IPS-20b (cell line): ENCODE results near the gene COCH.

Experiments used
- H3K27ac ChIP-seq: one replicate; pipeline ENCODE4 v1.5.1; 2013; ENCODE audit warnings: low read length
- H3K27me3 ChIP-seq: 2 replicates; pipeline ENCODE4 v1.6.1; 2013; ENCODE audit warnings: mild to moderate bottlenecking, low read length, inconsistent platforms; ENCODE audit not compliant: insufficient read depth
- H3K36me3 ChIP-seq: 2 replicates; pipeline ENCODE4 v1.6.1; 2013; ENCODE audit warnings: low read depth, mild to moderate bottlenecking, inconsistent platforms, low read length, moderate library complexity; ENCODE audit not compliant: insufficient read depth
- H3K4me1 ChIP-seq: 2 replicates; pipeline ENCODE4 v1.6.1; 2013; ENCODE audit warnings: mild to moderate bottlenecking, control low read depth, inconsistent platforms, low read length, moderate library complexity; ENCODE audit not compliant: insufficient read depth
- H3K4me3 ChIP-seq: 2 replicates; pipeline ENCODE4 v1.5.1; 2013; ENCODE audit warnings: mild to moderate bottlenecking, low read length, inconsistent platforms
- H3K9ac ChIP-seq: 2 replicates; pipeline ENCODE4 v1.6.1; 2013; ENCODE audit warnings: low read depth, mild to moderate bottlenecking, inconsistent platforms, low read length, moderate library complexity
- H3K9me3 ChIP-seq: 2 replicates; pipeline ENCODE4 v1.6.1; 2013; ENCODE audit warnings: mild to moderate bottlenecking, low read depth, low read length, inconsistent platforms; ENCODE audit not compliant: insufficient read depth

Gene COCH

GRCh38 chr14:30874120-30874998 is at the start of gene COCH:
COCH (plus strand) TSS chr14:30874559; CDS start chr14:30874939, 380 bp downstream.
- peaks cover 6% of the 10 kb centered on the region; the same call in 1 of the 2 replicates for H3K36me3 ChIP-seq
- H3K4me3 ChIP-seq: peak within 1 kb of the TSS; percentile 61
- H3K27ac ChIP-seq: no peak within 1 kb of the TSS
- peak within 1 kb of the TSS; percentile 19 for H3K9ac ChIP-seq
- peaks cover 47% of the 10 kb centered on the region for H3K27me3 ChIP-seq
- peaks cover 21% of the 10 kb centered on the region for H3K4me1 ChIP-seq
- no peaks in the 10 kb centered on the region for H3K9me3 ChIP-seq

- Histone ChIP-seq H3K4me1 (no peaks in the 10 kb centered on the region), H3K4me3 (no peak overlapping the region), H3K36me3 (no peaks in the 10 kb centered on the region), H3K27me3 (no peaks in the 10 kb centered on the region), H3K27ac (no peak overlapping the region), H3K9me3 (peaks cover 14% of the 10 kb centered on the region), H3K9ac (no peak overlapping the region)
These were observed 48.3 kb upstream of the COCH start for GRCh38 chr14:30826070-30826469.

- Histone ChIP-seq H3K4me3 (no peak overlapping the region), H3K9ac (no peak overlapping the region), H3K27me3 (no peaks in the 10 kb centered on the region), H3K27ac (no peak overlapping the region), H3K36me3 (no peaks in the 10 kb centered on the region), H3K9me3 (peaks cover 24% of the 10 kb centered on the region), H3K4me1 (no peaks in the 10 kb centered on the region)
These were observed 44.5 kb upstream of the COCH start for GRCh38 chr14:30829853-30830252.

GRCh38 chr14:30834353-30834752 is 40.0 kb upstream of the COCH start:
- H3K27ac ChIP-seq: no peak overlapping the region
- H3K27me3 ChIP-seq: no peaks in the 10 kb centered on the region
- H3K36me3 ChIP-seq: no peaks in the 10 kb centered on the region
- H3K4me3 ChIP-seq: no peak overlapping the region
- H3K4me1 ChIP-seq: no peaks in the 10 kb centered on the region
- peaks cover 9% of the 10 kb centered on the region for H3K9me3 ChIP-seq
- no peak overlapping the region for H3K9ac ChIP-seq

GRCh38 chr14:30838351-30838750 is 36.0 kb upstream of the COCH start:
- Histone ChIP-seq H3K27me3 (no peaks in the 10 kb centered on the region), H3K9me3 (peaks cover 9% of the 10 kb centered on the region), H3K4me3 (no peak overlapping the region), H3K4me1 (no peaks in the 10 kb centered on the region), H3K9ac (no peak overlapping the region), H3K27ac (no peak overlapping the region), H3K36me3 (no peaks in the 10 kb centered on the region)

GRCh38 chr14:30840086-30840779 is 34.1 kb upstream of the COCH start:
- Histone ChIP-seq H3K4me1 (no peaks in the 10 kb centered on the region), H3K27ac (no peak overlapping the region), H3K9ac (no peak overlapping the region), H3K36me3 (no peaks in the 10 kb centered on the region), H3K9me3 (no peaks in the 10 kb centered on the region), H3K27me3 (no peaks in the 10 kb centered on the region), H3K4me3 (no peak overlapping the region)

- H3K9me3 ChIP-seq: no peaks in the 10 kb centered on the region
- no peak overlapping the region for H3K9ac ChIP-seq
- no peaks in the 10 kb centered on the region for H3K4me1 ChIP-seq
- no peak overlapping the region for H3K4me3 ChIP-seq
- H3K27ac ChIP-seq: no peak overlapping the region
- H3K27me3 ChIP-seq: no peaks in the 10 kb centered on the region
- H3K36me3 ChIP-seq: no peaks in the 10 kb centered on the region
These were observed 31.9 kb upstream of the COCH start for GRCh38 chr14:30842431-30842830.

GRCh38 chr14:30848449-30849240 is 25.7 kb upstream of the COCH start:
- Histone ChIP-seq H3K36me3 (no peaks in the 10 kb centered on the region), H3K4me1 (no peaks in the 10 kb centered on the region), H3K27me3 (no peaks in the 10 kb centered on the region), H3K9me3 (no peaks in the 10 kb centered on the region), H3K27ac (no peak overlapping the region), H3K9ac (no peak overlapping the region), H3K4me3 (no peak overlapping the region)

- no peak overlapping the region for H3K27ac ChIP-seq
- no peaks in the 10 kb centered on the region for H3K27me3 ChIP-seq
- H3K9ac ChIP-seq: no peak overlapping the region
- H3K36me3 ChIP-seq: no peaks in the 10 kb centered on the region
- no peaks in the 10 kb centered on the region for H3K4me1 ChIP-seq
- H3K9me3 ChIP-seq: no peaks in the 10 kb centered on the region
- no peak overlapping the region for H3K4me3 ChIP-seq
These were observed 25.0 kb upstream of the COCH start for GRCh38 chr14:30849354-30849753.

- Histone ChIP-seq H3K9ac (no peak overlapping the region), H3K27ac (no peak overlapping the region), H3K4me1 (no peaks in the 10 kb centered on the region), H3K27me3 (no peaks in the 10 kb centered on the region), H3K4me3 (no peak overlapping the region), H3K36me3 (no peaks in the 10 kb centered on the region), H3K9me3 (no peaks in the 10 kb centered on the region)
These were observed 24.4 kb upstream of the COCH start for GRCh38 chr14:30849983-30850382.

- Histone ChIP-seq H3K9ac (no peak overlapping the region), H3K4me3 (no peak overlapping the region), H3K36me3 (no peaks in the 10 kb centered on the region), H3K9me3 (no peaks in the 10 kb centered on the region), H3K4me1 (no peaks in the 10 kb centered on the region), H3K27me3 (no peaks in the 10 kb centered on the region), H3K27ac (no peak overlapping the region)
These were observed 20.4 kb upstream of the COCH start for GRCh38 chr14:30853946-30854345.
